Activated CD4-positive, alpha-beta T cell treated with anti-CD3 and anti-CD28 coated beads, Interleukin-2, amount 50 U/mL, for 24 hours (primary cell): ENCODE data around the gene BTBD18.
"Not testable (repeated sequence)": the region's sequence is repeated elsewhere in the genome, so short reads cannot be mapped to it uniquely, and the experiment has no call there.

Experiments used
- DNase-seq, 2 donors: peaks; one replicate each; pipeline ENCODE4 v3.0.0-alpha.2; 2020; ENCODE audit warnings: low read depth in 1 of 2, low spot score in 1 of 2

BTBD18 gene

GRCh38 chr11:57732661-57733060, 19.0 kb downstream of the BTBD18 start:
- no peak for DNase-seq

GRCh38 chr11:57729479-57729878, 22.1 kb downstream of the BTBD18 start:
- DNase-seq: no peak

GRCh38 chr11:57728829-57729228, 22.8 kb downstream of the BTBD18 start:
- DNase-seq: no peak

GRCh38 chr11:57727185-57727584, 24.4 kb downstream of the BTBD18 start:
- no peak for DNase-seq

GRCh38 chr11:57716726-57717125, 34.9 kb downstream of the BTBD18 start:
- DNase-seq: not testable (repeated sequence)

GRCh38 chr11:57713835-57714234, 37.8 kb downstream of the BTBD18 start:
- no peak for DNase-seq

- peak; percentile 70 to 90 for DNase-seq
These were observed 39.1 kb downstream of the BTBD18 start, which contains the start of gene TMX2 for GRCh38 chr11:57712256-57713150. TMX2 (plus strand) TSS chr11:57712593; CDS start chr11:57712619, 26 bp downstream.

GRCh38 chr11:57711414-57712255, 40.0 kb downstream of the BTBD18 start, which contains the start of gene MED19:
MED19 (minus strand) TSS chr11:57712215; CDS start chr11:57712179, 36 bp downstream.
- peak; percentile 58 to 62 for DNase-seq

- DNase-seq: no peak
These were observed 41.7 kb downstream of the BTBD18 start for GRCh38 chr11:57709802-57710367.

- DNase-seq: not testable (repeated sequence)
These were observed 46.2 kb downstream of the BTBD18 start for GRCh38 chr11:57705432-57705831.

GRCh38 chr11:57704932-57705331, 46.7 kb downstream of the BTBD18 start:
- DNase-seq: no peak

- DNase-seq: no peak
These were observed 48.3 kb downstream of the BTBD18 start for GRCh38 chr11:57703341-57703740.

- no peak for DNase-seq
These were observed 51.2 kb downstream of the BTBD18 start for GRCh38 chr11:57700425-57700824.

- no peak for DNase-seq
These were observed 51.8 kb downstream of the BTBD18 start for GRCh38 chr11:57699813-57700212.

- no peak for DNase-seq
These were observed 52.7 kb downstream of the BTBD18 start for GRCh38 chr11:57698843-57699365.
